Measurements from ENCODE around the gene ADAMTSL1.

ADAMTSL1 gene

GRCh38 chr9:18866121-18866831 lies 392.3 kb downstream of the ADAMTSL1 start (continued):
- TF ChIP-seq ZNF184 (tag by site-specific recombination; IDR thresholded peaks at IDR 0.05), result no peak
- TF ChIP-seq KLF9 (tag by site-specific recombination; IDR thresholded peaks at IDR 0.05; ENCODE audit: low read depth), result no peak
- no peak for TF ChIP-seq ZNF175 (tag by site-specific recombination; IDR thresholded peaks at IDR 0.05)
- no peak for TF ChIP-seq ZNF394 (tag by site-specific recombination; IDR thresholded peaks at IDR 0.05; ENCODE audit: borderline replicate concordance)

- no peaks in the 10 kb centered on the region for H3K9me3 ChIP-seq (ENCODE audit: control insufficient read depth, insufficient read depth, low read depth, low read length)
- H3K4me3 ChIP-seq (ENCODE audit: low read depth, low read length), result no peak overlapping the region
- TF ChIP-seq ZNF341 (tag by site-specific recombination; IDR thresholded peaks at IDR 0.05; ENCODE audit: low read depth), result no peak
- TF ChIP-seq ZNF133 (tag by site-specific recombination; IDR thresholded peaks at IDR 0.05), result peak; percentile 87
- no peak for TF ChIP-seq SALL2 (tag by site-specific recombination; IDR thresholded peaks at IDR 0.05; ENCODE audit: borderline replicate concordance)
- TF ChIP-seq SETDB1 (IDR thresholded peaks at IDR 0.05; ENCODE audit: insufficient read length, low read length), result peak; percentile 51
- TF ChIP-seq ZNF449 (tag by site-specific recombination; IDR thresholded peaks at IDR 0.05), result no peak
- POLR2A ChIA-PET, result no interaction called here
- no peaks in the 10 kb centered on the region for H3K4me1 ChIP-seq (ENCODE audit: control insufficient read depth, insufficient read depth, low read length)
- no peaks in the 10 kb centered on the region for H3K36me3 ChIP-seq (ENCODE audit: control insufficient read depth in 2 of 2, insufficient read depth in 1 of 2, low read length in 2 of 2)
- H3K27ac ChIP-seq (ENCODE audit: extremely low read depth, low read depth, low read length), result no peak overlapping the region
- CTCF ChIA-PET, result no interaction called here
Observed at GRCh38 chr9:18869725-18870124, 395.8 kb downstream of the ADAMTSL1 start.

GRCh38 chr9:18874069-18874468 lies 400.1 kb downstream of the ADAMTSL1 start:
- no peak overlapping the region for H3K27ac ChIP-seq (ENCODE audit: extremely low read depth, low read depth, low read length)
- no peaks in the 10 kb centered on the region for H3K36me3 ChIP-seq (ENCODE audit: control insufficient read depth in 2 of 2, insufficient read depth in 1 of 2, low read length in 2 of 2)
- TF ChIP-seq ZNF530 (tag by site-specific recombination; IDR thresholded peaks at IDR 0.05; ENCODE audit: low read depth) (no peak), ELK4 (IDR thresholded peaks at IDR 0.05; ENCODE audit: borderline replicate concordance, low read depth, low read length) (no peak), ZNF214 (tag by site-specific recombination; IDR thresholded peaks at IDR 0.05; ENCODE audit: borderline replicate concordance) (no peak), ZNF561 (tag by site-specific recombination; IDR thresholded peaks at IDR 0.05; ENCODE audit: borderline replicate concordance) (no peak), ZNF621 (tag by site-specific recombination; IDR thresholded peaks at IDR 0.05) (no peak), ZFP3 (tag by site-specific recombination; IDR thresholded peaks at IDR 0.05; ENCODE audit: low read depth) (no peak), ZBTB11 (tag by site-specific recombination; conservative IDR thresholded peaks at IDR 0.05; ENCODE audit: low read depth) (no peak), ZNF169 (tag by site-specific recombination; IDR thresholded peaks at IDR 0.05) (no peak), ZNF174 (tag by site-specific recombination; IDR thresholded peaks at IDR 0.05) (no peak), ZNF132 (tag by site-specific recombination; IDR thresholded peaks at IDR 0.05; ENCODE audit: borderline replicate concordance) (no peak), ZNF121 (tag by site-specific recombination; IDR thresholded peaks at IDR 0.05) (no peak), ZNF670 (tag by site-specific recombination; IDR thresholded peaks at IDR 0.05; ENCODE audit: low read depth) (no peak), MZF1 (tag by site-specific recombination; IDR thresholded peaks at IDR 0.05; ENCODE audit: borderline replicate concordance) (no peak), FEZF1 (tag by site-specific recombination; IDR thresholded peaks at IDR 0.05) (no peak), ZNF704 (tag by site-specific recombination; IDR thresholded peaks at IDR 0.05) (no peak), ZFHX2 (tag by site-specific recombination; conservative IDR thresholded peaks at IDR 0.05) (no peak), ZNF791 (tag by site-specific recombination; IDR thresholded peaks at IDR 0.05) (no peak), ZNF792 (tag by site-specific recombination; IDR thresholded peaks at IDR 0.05) (no peak)
- no peaks in the 10 kb centered on the region for H3K9me3 ChIP-seq (ENCODE audit: control insufficient read depth, insufficient read depth, low read depth, low read length)
- ChIA-PET CTCF (interaction anchor here (0.6 kb wide), 1 partner anchor 48 kb away, joined by 3 read pairs; no protein-coding TSS in a partner anchor), POLR2A (no interaction called here)
- no peak overlapping the region for H3K4me3 ChIP-seq (ENCODE audit: low read depth, low read length)
- no peaks in the 10 kb centered on the region for H3K4me1 ChIP-seq (ENCODE audit: control insufficient read depth, insufficient read depth, low read length)
